Measurements from ENCODE around the gene ZNF20. TPM values are rescaled to one million over a fixed set of nuclear protein-coding genes. Genes with fewer than 3 reads are reported as not detected.
"Not testable (repeated sequence)": the region's sequence is repeated elsewhere in the genome, so short reads cannot be mapped to it uniquely, and the experiment has no call there.

The ZNF20 gene
- total RNA-seq, 4 donors from 2014 or later: 2.6 to 5.2 (median 3.8) TPM

GRCh38 chr19:12085074-12085818 is 54.9 kb downstream of the ZNF20 start:
- Histone ChIP-seq H3K27me3 (no peaks in the 10 kb centered on the region), H3K4me3 (no peak overlapping the region), H3K9me3 (peaks cover 0 to 37% (median 27%) of the 10 kb centered on the region in 3 donors), H3K36me3 (no peaks in the 10 kb centered on the region), H3K4me1 (no peaks in the 10 kb centered on the region), H3K27ac (no peak overlapping the region)
- no peak for DNase-seq
- WGBS, 2 donors: 81 to 92% methylated on average over 5 of the region's 5 CpGs
- intact Hi-C loops (cut with DNase I): no loop called here
- TF ChIP-seq POLR2A (IDR thresholded peaks at IDR 0.05) (no peak), CTCF (IDR thresholded peaks at IDR 0.05) (no peak)

- H3K9me3 ChIP-seq: peaks cover 11 to 56% (median 46%) of the 10 kb centered on the region in 3 donors
- H3K4me3 ChIP-seq; H3K27me3 ChIP-seq; intact Hi-C loops (cut with DNase I); DNase-seq; H3K4me1 ChIP-seq; H3K27ac ChIP-seq: not testable (repeated sequence)
- 92 to 94% methylated on average over 6 of the region's 6 CpGs for WGBS, 2 donors
- peaks cover 0 to 14% (median 0%) of the 10 kb centered on the region in 3 donors for H3K36me3 ChIP-seq
Observed at GRCh38 chr19:12083336-12083735, 56.8 kb downstream of the ZNF20 start.

Small RNA genes within 50 kb of the gene (small RNA-seq; reads per million reads assigned to genes)
- gene RF00019: 0 reads per million in 4 donors
- 0 reads per million in 4 donors for gene RNA5SP467

Other genes starting within 250 kb of the ZNF20 start
- gene ZNF700, start 215.2 kb downstream of the ZNF20 start, total RNA-seq: 10 to 100 TPM in 2 of 4 donors, 1 to 10 TPM in 2; 6.4 to 13.9 (median 9.9) TPM
- gene ZNF763, start 175.3 kb downstream of the ZNF20 start, total RNA-seq: 1 to 10 TPM; 1.2 to 2.6 (median 2.1) TPM
- gene ZNF433, start 104.7 kb downstream of the ZNF20 start, total RNA-seq: 10 to 100 TPM in 1 of 4 donors, 1 to 10 TPM in 3; 4.5 to 21.0 (median 5.6) TPM
- under 1 TPM in 3 of 4 donors, not detected in 1; 0.38 to 0.66 (median 0.47) TPM for gene ZNF878, start 87.4 kb downstream of the ZNF20 start, total RNA-seq
- gene ZNF844, start 75.6 kb downstream of the ZNF20 start, total RNA-seq: 1 to 10 TPM; 2.9 to 6.3 (median 3.8) TPM
- gene ZNF625, start 16.4 kb upstream of the ZNF20 start, total RNA-seq: 1 to 10 TPM; 2.0 to 6.7 (median 5.0) TPM
- 10 to 100 TPM in 1 of 4 donors, 1 to 10 TPM in 3; 1.6 to 10.9 (median 5.0) TPM for gene ZNF136, start 22.7 kb upstream of the ZNF20 start, total RNA-seq
- gene ZNF44, start 154.5 kb upstream of the ZNF20 start, total RNA-seq: 10 to 100 TPM in 1 of 4 donors, 1 to 10 TPM in 3; 5.9 to 11.6 (median 6.7) TPM
- gene ZNF563, start 193.3 kb upstream of the ZNF20 start, total RNA-seq: 1 to 10 TPM in 2 of 4 donors, under 1 TPM in 2; 0.19 to 5.0 (median 2.7) TPM
- 1 to 10 TPM in 2 of 4 donors, under 1 TPM in 2; 0.45 to 2.5 (median 1.1) TPM for gene ZNF442, start 225.3 kb upstream of the ZNF20 start, total RNA-seq

Measured in esophagus squamous epithelium (tissue), 5 donors.